RPMI7951 (cell line): Measurements from ENCODE around the gene JTB. TPM values are rescaled to one million over a fixed set of nuclear protein-coding genes. Genes with fewer than 3 reads are reported as not detected.

Experiments used
- DNase-seq: peaks from one replicate; pipeline ENCODE4 v3.0.0-alpha.2; 2012; ENCODE audit warnings: low read depth
- total RNA-seq: library from RNA; depleted of rRNA; stranded (reverse); fragments of >200 nt; shearing (Covaris generic); gene quantifications from 2 replicates; pipeline ENCODE4 v1.2.3, GENCODE V29; 2014

Gene JTB
- total RNA-seq, 1 experiment from 2014 or later: 155 TPM

- DNase-seq: no peak
Measured at GRCh38 chr1:153978274-153978909, 918 bp upstream of the JTB start.

DNA sequence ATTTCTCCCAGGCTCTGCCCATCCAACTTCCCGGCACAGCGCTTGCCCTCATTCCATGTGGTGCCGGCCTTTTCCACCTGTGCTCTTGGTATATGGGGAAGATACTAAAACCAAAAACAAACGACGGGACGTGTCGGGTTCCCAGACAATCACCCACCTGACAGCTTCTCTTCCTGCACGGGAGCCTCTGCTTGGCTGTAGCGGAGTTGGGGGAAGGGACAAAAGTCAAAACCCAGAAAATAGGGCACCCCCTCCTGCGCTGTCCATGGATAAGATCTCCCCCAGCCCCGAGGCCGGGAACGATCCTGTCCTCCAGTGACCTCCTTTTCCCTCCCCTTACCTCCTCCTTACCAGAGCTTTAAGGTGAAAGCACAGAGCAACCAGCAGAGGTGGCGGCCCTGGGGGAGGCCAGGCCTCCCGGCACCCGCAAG lies 640 bp downstream of the JTB start:
- no peak for DNase-seq

GRCh38 chr1:153973525-153973924 lies 3.9 kb downstream of the JTB start:
- no peak for DNase-seq

DNA sequence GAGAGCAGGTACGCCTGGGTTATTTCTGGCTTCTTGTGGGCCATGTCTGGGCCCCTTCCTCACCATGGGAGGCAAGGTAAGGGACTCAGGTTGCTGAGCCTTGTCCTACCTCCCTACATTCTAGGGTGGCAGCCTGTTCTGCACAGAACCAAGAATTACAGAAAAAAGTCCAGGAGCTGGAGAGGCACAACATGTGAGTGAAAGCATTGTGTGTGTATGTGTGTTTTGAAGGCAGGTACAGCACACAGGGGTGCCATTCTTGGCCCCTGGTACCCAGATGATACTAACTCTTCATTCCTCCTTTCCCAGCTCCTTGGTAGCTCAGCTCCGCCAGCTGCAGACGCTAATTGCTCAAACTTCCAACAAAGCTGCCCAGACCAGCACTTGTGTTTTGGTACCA lies 4.4 kb downstream of the JTB start:
- no peak for DNase-seq

- DNase-seq: no peak
Measured at GRCh38 chr1:153970346-153970745, 7.1 kb downstream of the JTB start.

- DNase-seq: no peak
Measured at GRCh38 chr1:153968972-153969371, 8.5 kb downstream of the JTB start.

GRCh38 chr1:153968408-153968807 lies 9.1 kb downstream of the JTB start:
- no peak for DNase-seq

GRCh38 chr1:153968000-153968363 lies 9.5 kb downstream of the JTB start:
- DNase-seq: no peak

DNA sequence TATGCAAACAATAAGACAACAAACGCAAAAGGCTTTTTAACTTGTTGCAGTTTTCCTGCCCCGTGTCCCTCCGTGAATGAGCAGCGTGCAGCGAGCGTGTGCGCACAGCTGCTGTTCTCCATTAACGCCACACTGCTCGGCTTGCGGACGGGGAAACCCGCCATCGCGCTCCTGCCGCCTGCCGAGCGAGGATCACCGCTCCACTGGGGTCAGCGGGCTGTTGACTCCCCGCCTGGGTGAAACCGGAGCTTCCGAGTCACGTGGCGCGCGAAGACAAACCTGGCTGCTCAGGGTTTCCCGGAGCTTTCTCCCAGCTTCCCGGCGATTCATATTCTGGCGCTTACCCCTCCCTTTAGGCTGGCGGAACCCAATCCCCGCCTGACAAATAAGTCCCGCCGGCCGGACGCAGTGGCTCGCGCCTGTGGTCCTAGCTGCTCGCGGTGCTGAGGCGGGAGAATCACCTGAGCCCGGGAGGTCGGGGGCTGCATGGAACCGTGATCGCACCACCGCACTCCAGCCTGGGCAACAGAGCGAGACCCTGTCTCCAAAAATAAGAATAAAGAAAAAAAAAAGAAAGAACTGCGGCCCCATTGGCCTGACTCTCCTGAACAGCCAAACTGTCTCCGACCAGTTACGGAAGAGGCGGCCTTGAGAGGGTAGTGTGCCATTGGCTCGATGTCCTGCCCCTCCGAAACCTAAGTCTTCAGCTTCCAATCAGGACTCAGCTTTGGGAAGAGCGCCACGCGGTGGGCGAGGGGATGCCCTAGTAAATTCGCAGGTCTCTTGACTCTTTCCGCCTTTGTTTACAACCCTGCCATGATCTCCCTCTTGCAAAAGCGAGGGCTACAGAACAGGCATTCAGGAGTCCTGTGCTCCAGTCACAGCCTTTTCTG lies 10.1 kb downstream of the JTB start, which contains the start of gene CREB3L4:
TSS of gene CREB3L4 (plus strand) at position 796 of the 893 bp plus-strand sequence. CDS start 624 bp downstream, outside the sequence.
- peak; percentile 96 for DNase-seq

- DNase-seq: peak; percentile 65
Measured at GRCh38 chr1:153963850-153964331, 13.6 kb downstream of the JTB start.

GRCh38 chr1:153963030-153963849 lies 14.2 kb downstream of the JTB start, which contains the start of gene SLC39A1:
Gene SLC39A1 (minus strand): TSS chr1:153963537. CDS start chr1:153962715, 822 bp downstream.
- DNase-seq: peak; percentile 93

DNA sequence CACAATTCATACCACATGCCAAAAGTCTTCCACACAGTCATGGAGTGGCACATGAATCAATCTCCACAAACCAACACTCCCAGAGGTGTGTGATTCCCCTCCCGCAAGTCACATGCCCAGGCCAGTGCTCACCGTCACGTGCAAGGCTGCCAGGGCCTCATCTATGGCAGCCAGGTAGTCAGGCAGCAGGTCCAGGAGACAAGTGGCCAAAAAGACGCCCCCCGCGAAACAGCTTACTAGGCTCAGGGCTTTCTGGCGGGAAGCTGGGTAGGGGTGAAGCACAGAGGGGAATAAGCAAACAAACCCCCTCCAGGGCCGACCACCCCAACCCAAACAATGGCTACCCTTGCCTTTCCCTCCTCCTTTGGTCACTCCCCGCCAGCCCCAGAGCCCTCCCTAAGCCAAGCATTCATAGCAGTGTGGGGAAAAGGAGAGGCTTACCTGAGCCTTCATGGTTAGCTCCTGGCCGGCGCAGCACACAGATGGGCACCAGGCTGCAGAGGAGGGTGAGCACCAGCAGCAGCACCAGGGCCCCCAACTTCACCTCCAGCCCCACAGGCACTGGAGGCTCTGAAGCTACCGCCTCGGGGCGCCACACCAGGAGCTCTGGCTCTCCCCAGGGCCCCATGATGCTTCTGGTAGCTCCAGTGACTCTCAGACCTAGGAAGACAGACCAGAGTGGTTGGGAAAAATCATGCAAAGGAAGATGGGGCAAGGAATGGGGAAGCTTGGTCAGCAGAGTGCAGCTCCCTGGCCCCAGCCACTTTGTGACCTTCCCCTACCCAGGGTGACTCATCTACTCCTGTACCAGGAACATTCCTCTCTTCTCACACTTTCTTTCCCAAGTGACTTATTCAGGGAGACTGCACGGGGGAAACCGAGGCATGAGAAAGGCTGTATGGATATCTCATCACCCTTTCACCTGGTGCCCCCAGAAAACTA lies 15.1 kb downstream of the JTB start:
- peak; percentile 65 for DNase-seq

DNA sequence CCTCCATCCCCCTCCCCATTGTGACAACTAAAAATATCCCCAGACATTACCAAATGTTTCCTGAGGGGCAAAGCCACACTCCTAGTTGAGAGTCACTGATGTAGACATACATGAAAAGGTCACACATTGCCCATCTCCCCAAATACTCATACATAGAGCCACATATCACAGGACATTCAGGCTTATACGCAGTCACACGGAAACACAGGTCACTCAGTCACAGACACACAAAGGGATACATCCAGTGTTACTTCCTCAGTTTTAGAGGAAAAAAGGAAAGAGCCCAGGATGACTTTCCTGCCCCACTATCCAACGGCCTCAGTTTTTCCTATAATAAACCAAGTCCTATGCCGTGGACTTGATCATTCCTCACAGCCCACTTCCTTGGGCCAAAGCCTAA lies 16.1 kb downstream of the JTB start:
- no peak for DNase-seq

DNA sequence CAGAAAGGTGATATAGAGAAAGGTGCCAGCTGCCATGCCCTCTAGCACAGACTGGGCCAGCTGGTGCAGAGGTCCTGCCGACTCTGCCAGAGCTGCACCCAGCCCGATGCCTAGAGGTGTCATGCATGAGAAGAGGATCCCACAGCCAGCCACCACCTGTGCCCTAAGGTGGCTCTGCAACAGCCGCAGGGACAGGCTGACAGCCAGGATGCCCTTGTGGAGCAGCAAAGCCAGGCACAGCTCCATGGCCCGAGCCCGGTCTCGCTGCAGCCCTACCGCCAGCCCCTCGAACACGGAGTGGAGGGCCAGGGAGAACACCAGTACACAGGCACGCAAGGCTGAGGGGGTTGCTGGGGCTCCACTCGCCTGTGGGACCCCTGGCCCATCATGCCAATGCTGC lies 17.3 kb downstream of the JTB start:
- DNase-seq: no peak

GRCh38 chr1:153959454-153959853 lies 18.0 kb downstream of the JTB start:
- DNase-seq: no peak

DNA sequence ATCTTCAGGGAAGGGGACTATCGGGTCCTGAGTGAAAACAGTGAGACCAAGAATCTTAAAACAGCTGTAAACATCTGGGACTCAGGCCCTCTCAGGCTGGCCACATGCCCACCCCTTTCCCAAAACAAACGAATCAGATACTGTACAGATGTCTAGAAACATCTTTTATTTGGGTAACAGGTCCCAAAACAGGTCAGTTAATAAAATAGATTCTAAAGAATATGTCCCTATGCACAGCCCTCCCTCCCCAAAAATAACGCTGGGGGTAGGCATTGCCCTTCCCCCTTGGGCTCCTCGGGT lies 18.6 kb downstream of the JTB start:
- no peak for DNase-seq

DNA sequence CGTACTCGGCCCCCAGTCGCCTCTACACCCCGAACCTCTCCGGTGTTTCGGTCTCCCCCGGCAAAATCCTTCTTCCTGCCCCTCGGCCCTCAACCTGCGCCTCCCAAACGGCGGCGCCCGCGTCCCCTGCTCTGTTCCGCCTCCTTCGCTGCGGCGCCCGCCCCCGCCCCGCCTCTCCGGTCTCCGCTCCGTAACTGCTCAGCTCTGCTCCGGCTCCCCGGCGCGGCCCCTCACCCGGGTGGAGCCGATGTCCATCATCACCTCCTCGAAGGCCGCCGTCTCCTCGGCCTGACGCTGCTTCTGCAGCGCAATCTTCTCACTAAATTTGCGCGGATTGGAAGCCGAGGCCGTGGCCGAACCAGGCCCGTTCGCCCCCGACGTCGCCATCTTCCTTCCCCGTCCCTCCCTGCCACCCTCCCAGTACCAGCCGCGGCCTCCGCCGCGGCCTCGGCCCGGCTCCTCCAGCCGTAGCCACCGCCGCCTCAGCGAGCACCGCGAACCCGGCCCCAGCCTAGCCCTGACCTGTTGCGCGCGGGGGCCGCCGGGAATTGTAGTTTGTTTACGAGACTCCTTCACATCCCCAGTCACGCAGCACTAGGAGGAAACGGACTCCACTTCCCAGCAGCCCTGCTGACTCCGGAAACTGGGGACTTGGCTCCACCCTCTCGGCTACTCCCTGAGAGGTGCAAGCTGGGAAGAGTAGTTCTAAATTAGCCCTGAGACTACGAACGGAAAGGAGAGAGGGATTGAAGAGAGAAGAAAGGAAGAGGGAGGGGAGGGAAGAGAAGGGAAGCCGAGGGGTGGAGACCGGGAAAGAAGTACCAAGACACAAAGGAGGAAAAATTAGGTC lies 19.1 kb downstream of the JTB start, which contains the start of gene CRTC2:
TSS of gene CRTC2 (minus strand) at position 502 of the 850 bp plus-strand sequence. CDS start at position 387, 115 bp downstream.
- DNase-seq: peak; percentile 97

GRCh38 chr1:153957744-153958110 lies 19.7 kb downstream of the JTB start:
- DNase-seq: no peak

DNA sequence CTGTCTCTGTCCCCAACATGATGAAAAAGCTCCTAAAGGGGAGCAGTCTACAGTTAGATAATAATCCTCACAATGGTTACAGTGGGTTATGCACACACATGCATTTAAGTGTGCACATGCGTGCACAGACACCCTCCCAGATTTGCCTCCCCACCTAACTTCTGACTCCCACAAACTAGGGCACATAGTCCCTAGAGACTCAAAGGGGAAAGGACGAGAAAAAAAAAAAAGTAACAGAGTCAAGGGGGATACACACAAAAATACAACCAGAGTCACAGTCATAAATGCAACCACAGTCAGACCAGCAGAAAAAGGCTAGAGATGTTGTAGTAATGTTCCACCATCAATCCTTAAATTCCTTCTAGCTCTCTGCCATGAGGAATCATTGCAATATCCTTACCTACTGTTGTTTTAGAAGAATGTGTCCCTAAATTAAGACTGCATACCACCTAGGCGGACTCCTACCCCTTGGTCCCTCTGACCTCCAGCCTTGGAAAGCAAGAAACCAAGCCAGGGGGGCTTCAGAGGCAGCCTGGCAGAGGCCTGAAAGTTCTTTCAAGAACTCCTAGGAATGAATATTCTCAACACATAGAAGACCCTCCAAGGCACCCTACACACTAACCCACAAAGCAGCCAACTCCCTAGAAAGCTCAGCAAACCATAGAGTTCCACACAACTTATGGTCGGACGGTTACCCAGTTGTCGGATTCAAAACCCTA lies 20.3 kb downstream of the JTB start:
- DNase-seq: no peak
